Aorta (tissue), 5 donors: ENCODE data around the gene MGARP. TPM values are rescaled to one million over a fixed set of nuclear protein-coding genes. Genes with fewer than 3 reads are reported as not detected.
"Not testable (repeated sequence)": the region's sequence is repeated elsewhere in the genome, so short reads cannot be mapped to it uniquely, and the experiment has no call there.

Experiments used
- ATAC-seq: fragments of 200-7000 bp; cut with Tn5 transposase; one replicate; pipeline ENCODE4 v1.9.1; 2022; ENCODE audit warnings: moderate library complexity; ENCODE audit not compliant: low FRiP score
- DNase-seq, 2 donors: peaks; one replicate each; pipeline ENCODE4 v3.0.0-alpha.2; 2020
- H3K27ac ChIP-seq, 2 donors: one replicate each; pipeline ENCODE4 v1.5.1; 2013; ENCODE audit warnings: low read length in 2 of 2, mild to moderate bottlenecking in 2 of 2, moderate library complexity in 2 of 2, control low read depth in 1 of 2, inconsistent platforms in 1 of 2, low read depth in 1 of 2
- H3K27me3 ChIP-seq, 2 donors: one replicate each; pipeline ENCODE4 v1.6.1; 2013; ENCODE audit warnings: control low read depth in 1 of 2, low read length in 1 of 2, mild to moderate bottlenecking in 1 of 2, moderate library complexity in 1 of 2; ENCODE audit not compliant: insufficient read depth in 2 of 2, control insufficient read depth in 1 of 2
- H3K36me3 ChIP-seq, 2 donors: one replicate each; pipeline ENCODE4 v1.6.1; 2013; ENCODE audit warnings: control low read depth in 1 of 2, low read length in 1 of 2, mild to moderate bottlenecking in 1 of 2; ENCODE audit not compliant: insufficient read depth in 2 of 2, control insufficient read depth in 1 of 2
- H3K4me1 ChIP-seq, 2 donors: one replicate each; pipeline ENCODE4 v1.6.1; 2013; ENCODE audit warnings: low read length in 2 of 2, control low read depth in 1 of 2, mild to moderate bottlenecking in 1 of 2, moderate library complexity in 1 of 2; ENCODE audit not compliant: insufficient read depth in 2 of 2, control insufficient read depth in 1 of 2
- H3K4me3 ChIP-seq, 2 donors: one replicate each; pipeline ENCODE4 v1.5.1; 2013; ENCODE audit warnings: low read length in 2 of 2, control low read depth in 1 of 2, mild to moderate bottlenecking in 1 of 2
- H3K9me3 ChIP-seq: one replicate; pipeline ENCODE4 v1.6.1; 2013; ENCODE audit warnings: mild to moderate bottlenecking, low read length; ENCODE audit not compliant: control insufficient read depth
- WGBS, 2 donors: extraction: QIAGEN DNeasy Blood & Tissue Kit; methylation state at CpG; one replicate each; pipeline ENCODE4 v1.1.7; 2013; 5-methylcytosine and 5-hydroxymethylcytosine counted together
- intact Hi-C, 2 donors: fragments of 100-400 bp; cut with DNase I; formaldehyde crosslinking; loops; one replicate each; pipeline versions ENCODE4 v1.14.2 to v1.15.0; 2022
- polyA plus RNA-seq, 2 donors: library from polyadenylated mRNA; stranded (reverse); fragments of 200-250 nt; gene quantifications; one replicate each; pipeline ENCODE4 v1.2.3, GENCODE V29; 2013
- total RNA-seq, 2 donors: library from RNA; stranded (reverse); fragmentation: NEBNext Ultra II Directional; extraction: Animal tissue kit (Norgen Biotek cat#: 25700); gene quantifications; one replicate each; pipeline ENCODE4 v1.2.1, GENCODE V29; 2021
- donor health status: healthy with polysubstance abuse.
- donor health status: Bipolar disorder and iron deficiency.
- donor health status: DM: no; HTN: no; CAD: no.
- donor health status: DM: no; HTN: no; CAD: no.
- donor health status: DM: yes; HTN: yes; CAD: no.

Gene MGARP
- total and polyA plus RNA-seq, 4 donors: 2.2 to 17.6 (median 6.3) TPM

- Histone ChIP-seq H3K36me3 (peaks cover 0 to 3% of the 10 kb centered on the region in 2 donors), H3K9me3 (no peaks in the 10 kb centered on the region), H3K4me3 (no peak overlapping the region), H3K27ac (no peak overlapping the region), H3K27me3 (no peaks in the 10 kb centered on the region), H3K4me1 (peaks cover 0 to 5% of the 10 kb centered on the region in 2 donors)
- 86 to 87% methylated on average over 13 of the region's 13 CpGs for WGBS, 2 donors
- intact Hi-C loops: no loop called here
- ATAC-seq (no peak), DNase-seq (peak in 1 of 2 donors; percentile 41)
Measured at GRCh38 chr4:139315221-139315675, 35.2 kb upstream of the MGARP start.

- intact Hi-C loops: no loop called here
- no peaks in the 10 kb centered on the region for H3K9me3 ChIP-seq
- DNase-seq (no peak), ATAC-seq (no peak)
- no peaks in the 10 kb centered on the region for H3K27me3 ChIP-seq
- 83 to 89% methylated on average over 4 of the region's 4 CpGs for WGBS, 2 donors
- H3K4me3 ChIP-seq: no peak overlapping the region
- H3K36me3 ChIP-seq: peaks cover 0 to 3% of the 10 kb centered on the region in 2 donors
- no peak overlapping the region for H3K27ac ChIP-seq
- H3K4me1 ChIP-seq: peaks cover 0 to 5% of the 10 kb centered on the region in 2 donors
Measured at GRCh38 chr4:139314047-139314800, 34.2 kb upstream of the MGARP start.

- H3K4me3 ChIP-seq, H3K4me1 ChIP-seq, intact Hi-C loops, ATAC-seq, H3K27ac ChIP-seq, H3K36me3 ChIP-seq, H3K27me3 ChIP-seq, H3K9me3 ChIP-seq, DNase-seq: not testable (repeated sequence)
- 91 to 95% methylated on average over 10 of the region's 10 CpGs for WGBS, 2 donors
Measured at GRCh38 chr4:139313414-139313813, 33.4 kb upstream of the MGARP start.

- intact Hi-C loops: no loop called here
- H3K4me3 ChIP-seq: no peak overlapping the region
- peaks cover 0 to 5% of the 10 kb centered on the region in 2 donors for H3K4me1 ChIP-seq
- no peak for DNase-seq
- 97 to 98% methylated on average over 3 of the region's 3 CpGs for whole genome bisulfite sequencing, 2 donors
- no peaks in the 10 kb centered on the region for H3K27me3 ChIP-seq
- no peak overlapping the region for H3K27ac ChIP-seq
- no peaks in the 10 kb centered on the region for H3K36me3 ChIP-seq
- no peaks in the 10 kb centered on the region for H3K9me3 ChIP-seq
- no peak for ATAC-seq
Measured at GRCh38 chr4:139312552-139313332, 32.7 kb upstream of the MGARP start.

- no peak for ATAC-seq
- H3K9me3 ChIP-seq: no peaks in the 10 kb centered on the region
- peaks cover 0 to 5% of the 10 kb centered on the region in 2 donors for H3K4me1 ChIP-seq
- H3K27me3 ChIP-seq: no peaks in the 10 kb centered on the region
- 55 to 60% methylated on average over 3 of the region's 3 CpGs for WGBS, 2 donors
- H3K27ac ChIP-seq: no peak overlapping the region
- H3K36me3 ChIP-seq: no peaks in the 10 kb centered on the region
- H3K4me3 ChIP-seq: no peak overlapping the region
- DNase-seq: no peak
- intact Hi-C loops: no loop called here
Measured at GRCh38 chr4:139311909-139312308, 31.9 kb upstream of the MGARP start.

- intact Hi-C loops: loop anchor here in 1 of 2 donors (10.0 kb wide), 2 partner anchors 80 to 150 kb away; partner anchors contain the start of gene RAB33B
Measured at GRCh38 chr4:139304920-139305319, 24.9 kb upstream of the MGARP start.

GRCh38 chr4:139301821-139302611, 22.0 kb upstream of the MGARP start, which contains the start of gene NDUFC1:
Gene NDUFC1, minus strand, starts transcription at chr4:139302477. Its CDS starts 6,679 bp downstream, at chr4:139295798.
- DNase-seq (peak; percentile 66 to 85), ATAC-seq (peak; percentile 54)
- Histone ChIP-seq H3K4me3 (peak within 1 kb of the TSS; percentile 77 to 85), H3K9me3 (no peaks in the 10 kb centered on the region), H3K36me3 (no peaks in the 10 kb centered on the region), H3K27me3 (no peaks in the 10 kb centered on the region), H3K27ac (peak within 1 kb of the TSS; percentile 5 to 59), H3K4me1 (no peaks in the 10 kb centered on the region)
- WGBS, 2 donors: 0% methylated on average over 36 to 46 of the region's 46 CpGs
- intact Hi-C loops: loop anchor here in 1 of 2 donors (2.0 to 10.0 kb wide), 3 partner anchors 83 to 153 kb away; partner anchors contain the start of gene RAB33B

More at GRCh38 chr4:139304920-139305319, 24.9 kb upstream of the MGARP start:
- no peak for ATAC-seq
- Histone ChIP-seq H3K4me1 (no peaks in the 10 kb centered on the region), H3K4me3 (no peak overlapping the region), H3K36me3 (no peaks in the 10 kb centered on the region), H3K9me3 (no peaks in the 10 kb centered on the region), H3K27me3 (no peaks in the 10 kb centered on the region), H3K27ac (no peak overlapping the region)
- WGBS, 2 donors: 99 to 100% methylated on average over 2 of the region's 2 CpGs
- DNase-seq: no peak
